ENCODE measurements around the gene C19orf85. TPM values are rescaled to one million over a fixed set of nuclear protein-coding genes. Genes with fewer than 3 reads are reported as not detected.

Gene C19orf85
- total RNA-seq, 4 donors from 2014 or later = not detected

DNA sequence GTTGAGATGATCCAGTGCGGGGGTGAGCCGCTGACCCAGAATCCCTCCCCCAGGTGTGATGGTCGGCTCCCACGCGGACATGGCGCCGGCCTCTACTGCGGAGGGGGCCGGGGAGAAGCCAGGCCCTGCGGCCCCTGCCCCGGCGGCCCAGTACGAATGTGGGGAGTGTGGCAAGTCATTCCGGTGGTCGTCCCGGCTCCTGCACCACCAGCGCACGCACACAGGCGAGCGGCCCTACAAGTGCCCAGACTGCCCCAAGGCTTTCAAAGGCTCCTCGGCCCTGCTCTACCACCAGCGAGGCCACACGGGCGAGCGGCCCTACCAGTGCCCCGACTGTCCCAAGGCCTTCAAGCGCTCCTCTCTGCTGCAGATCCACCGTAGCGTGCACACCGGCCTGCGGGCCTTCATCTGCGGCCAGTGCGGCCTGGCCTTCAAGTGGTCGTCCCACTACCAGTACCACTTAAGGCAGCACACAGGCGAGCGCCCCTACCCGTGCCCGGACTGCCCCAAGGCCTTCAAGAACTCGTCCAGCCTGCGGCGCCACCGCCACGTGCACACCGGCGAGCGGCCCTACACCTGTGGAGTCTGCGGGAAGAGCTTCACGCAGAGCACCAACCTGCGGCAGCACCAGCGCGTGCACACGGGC lies 16.7 kb upstream of the C19orf85 start:
- no peak overlapping the region for H3K4me3 ChIP-seq (ENCODE audit: low read depth, poor library complexity, severe bottlenecking)
- intact Hi-C loops (cut with DNase I; ENCODE audit: low total_unique reads) = no loop called here
- WGBS, 2 donors = 94 to 95% methylated on average over 27 to 41 of the region's 52 CpGs
- TF ChIP-seq, protein P1, sequence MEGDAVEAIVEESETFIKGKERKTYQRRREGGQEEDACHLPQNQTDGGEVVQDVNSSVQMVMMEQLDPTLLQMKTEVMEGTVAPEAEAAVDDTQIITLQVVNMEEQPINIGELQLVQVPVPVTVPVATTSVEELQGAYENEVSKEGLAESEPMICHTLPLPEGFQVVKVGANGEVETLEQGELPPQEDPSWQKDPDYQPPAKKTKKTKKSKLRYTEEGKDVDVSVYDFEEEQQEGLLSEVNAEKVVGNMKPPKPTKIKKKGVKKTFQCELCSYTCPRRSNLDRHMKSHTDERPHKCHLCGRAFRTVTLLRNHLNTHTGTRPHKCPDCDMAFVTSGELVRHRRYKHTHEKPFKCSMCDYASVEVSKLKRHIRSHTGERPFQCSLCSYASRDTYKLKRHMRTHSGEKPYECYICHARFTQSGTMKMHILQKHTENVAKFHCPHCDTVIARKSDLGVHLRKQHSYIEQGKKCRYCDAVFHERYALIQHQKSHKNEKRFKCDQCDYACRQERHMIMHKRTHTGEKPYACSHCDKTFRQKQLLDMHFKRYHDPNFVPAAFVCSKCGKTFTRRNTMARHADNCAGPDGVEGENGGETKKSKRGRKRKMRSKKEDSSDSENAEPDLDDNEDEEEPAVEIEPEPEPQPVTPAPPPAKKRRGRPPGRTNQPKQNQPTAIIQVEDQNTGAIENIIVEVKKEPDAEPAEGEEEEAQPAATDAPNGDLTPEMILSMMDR (IDR thresholded peaks at IDR 0.05) = no peak
- no peak for TF ChIP-seq POLR2A (IDR thresholded peaks at IDR 0.05)
- no peak for DNase-seq (ENCODE audit: low spot score in 2 of 2)

DNA sequence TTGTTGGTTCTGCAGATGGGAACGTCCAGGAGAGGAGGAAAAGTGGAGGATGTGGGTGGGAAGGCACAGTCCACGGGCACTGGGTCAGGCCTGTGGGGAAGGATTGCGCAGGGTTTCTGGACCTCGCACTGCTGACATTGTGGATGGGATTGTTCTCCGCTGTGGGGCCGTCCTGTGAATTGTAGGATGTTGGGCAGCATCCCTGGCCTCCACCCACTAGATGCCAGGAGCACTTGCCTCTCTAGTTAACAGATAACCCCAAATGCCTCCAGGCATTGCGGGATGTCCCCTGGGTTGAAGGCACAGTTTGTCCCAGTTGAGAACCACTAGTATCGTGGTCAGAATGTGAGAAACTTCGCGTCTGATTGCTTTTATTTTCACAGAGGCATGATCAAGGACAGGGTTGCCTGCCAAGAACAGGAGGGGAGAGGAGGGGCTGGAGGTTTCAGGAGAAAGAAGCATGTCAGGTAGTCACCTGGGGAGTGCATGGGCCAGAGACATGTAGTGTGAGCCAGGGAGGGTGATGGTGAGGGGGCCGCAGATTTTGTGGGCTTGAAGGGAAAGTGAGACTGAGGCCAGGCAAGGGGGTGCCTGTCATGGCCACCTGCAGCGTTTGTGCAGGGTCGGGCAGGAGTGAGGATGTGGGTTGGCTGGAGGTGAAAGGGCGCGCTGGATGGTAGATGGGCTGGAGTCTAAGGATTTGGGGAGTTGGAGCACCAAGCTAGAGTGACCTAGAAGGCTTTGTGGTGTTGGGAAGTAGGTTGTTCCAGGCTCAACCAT lies 15.1 kb upstream of the C19orf85 start:
- no peak for DNase-seq (ENCODE audit: low spot score in 2 of 2)
- 73 to 74% methylated on average over 15 of the region's 15 CpGs for WGBS, 2 donors
- no peak for TF ChIP-seq POLR2A (IDR thresholded peaks at IDR 0.05)
- TF ChIP-seq, protein P1 (IDR thresholded peaks at IDR 0.05) = no peak
- H3K4me3 ChIP-seq (ENCODE audit: low read depth, poor library complexity, severe bottlenecking) = no peak overlapping the region
- intact Hi-C loops (cut with DNase I; ENCODE audit: low total_unique reads) = no loop called here

DNA sequence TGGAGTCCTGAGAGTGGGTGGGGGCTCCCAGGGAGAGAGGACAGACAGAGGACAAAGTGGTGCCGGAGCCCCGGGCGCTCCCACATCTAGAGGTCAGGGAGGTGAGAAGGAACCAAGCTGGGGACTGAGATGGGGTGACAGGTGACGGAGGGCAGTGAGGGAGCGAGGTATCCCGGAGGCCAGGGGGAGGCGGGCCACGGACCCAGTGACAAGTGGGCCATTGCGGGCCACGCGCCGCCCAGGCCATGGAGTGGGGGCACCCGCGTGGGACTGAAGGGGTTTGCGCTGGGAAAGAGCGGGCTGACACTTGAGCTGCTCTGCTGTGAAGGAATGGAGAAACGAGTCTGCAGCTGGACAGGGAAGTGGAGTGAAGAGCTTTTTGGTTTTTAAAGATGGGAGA lies 14.5 kb upstream of the C19orf85 start:
- intact Hi-C loops (cut with DNase I; ENCODE audit: low total_unique reads) = no loop called here
- TF ChIP-seq POLR2A (IDR thresholded peaks at IDR 0.05) = no peak
- 89 to 90% methylated on average over 17 of the region's 17 CpGs for WGBS, 2 donors
- H3K4me3 ChIP-seq (ENCODE audit: low read depth, poor library complexity, severe bottlenecking) = no peak overlapping the region
- no peak for DNase-seq (ENCODE audit: low spot score in 2 of 2)

DNA sequence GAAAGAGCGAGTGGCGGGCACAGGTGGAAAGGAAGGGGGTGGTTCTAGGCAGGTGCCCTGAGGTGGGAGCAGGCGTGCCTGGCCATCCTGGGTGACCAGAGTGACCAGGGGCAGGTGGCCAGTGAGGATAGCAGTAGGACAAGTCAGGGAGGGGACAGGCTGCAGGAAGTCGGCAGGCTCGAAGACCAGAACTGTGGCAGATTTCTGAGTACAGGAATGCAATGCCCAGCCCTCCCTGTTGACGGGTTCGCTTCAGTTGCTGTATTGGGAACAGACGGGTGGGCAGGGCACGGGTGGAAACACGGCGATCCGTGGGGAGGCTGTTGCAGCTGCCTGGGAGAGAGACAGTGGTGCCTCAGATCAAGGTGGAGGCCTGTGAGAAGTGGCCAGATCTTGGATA lies 13.8 kb upstream of the C19orf85 start:
- intact Hi-C loops (cut with DNase I; ENCODE audit: low total_unique reads) = no loop called here
- no peak overlapping the region for H3K4me3 ChIP-seq (ENCODE audit: low read depth, poor library complexity, severe bottlenecking)
- no peak for DNase-seq (ENCODE audit: low spot score in 2 of 2)
- TF ChIP-seq POLR2A (IDR thresholded peaks at IDR 0.05) = no peak
- TF ChIP-seq, protein P1 (IDR thresholded peaks at IDR 0.05) = no peak
- WGBS, 2 donors = 81 to 82% methylated on average over 12 of the region's 12 CpGs

DNA sequence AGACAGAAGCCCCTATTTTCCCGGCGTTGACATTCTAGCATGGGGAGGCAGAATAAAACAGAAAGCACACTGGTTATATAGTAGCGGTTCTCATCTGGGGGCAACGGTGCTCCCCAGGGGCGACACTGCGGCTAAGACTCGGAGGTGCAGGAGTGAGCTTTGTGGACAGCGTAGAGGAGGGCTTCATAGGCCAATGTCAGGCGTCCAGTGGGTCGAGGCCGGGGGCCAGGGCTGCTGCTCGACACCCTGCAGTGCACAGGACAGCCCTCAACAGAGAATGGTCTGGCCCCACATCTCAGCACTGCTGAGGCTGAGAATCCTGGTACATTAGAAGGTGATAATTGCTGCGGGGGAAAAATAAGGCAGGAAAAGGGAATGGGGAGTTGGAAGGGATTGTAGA lies 13.4 kb upstream of the C19orf85 start:
- TF ChIP-seq, protein P1 (IDR thresholded peaks at IDR 0.05) = no peak
- no peak for TF ChIP-seq POLR2A (IDR thresholded peaks at IDR 0.05)
- H3K4me3 ChIP-seq (ENCODE audit: low read depth, poor library complexity, severe bottlenecking) = no peak overlapping the region
- intact Hi-C loops (cut with DNase I; ENCODE audit: low total_unique reads) = no loop called here
- no peak for DNase-seq (ENCODE audit: low spot score in 2 of 2)
- WGBS, 2 donors = 79 to 90% methylated on average over 13 of the region's 13 CpGs

DNA sequence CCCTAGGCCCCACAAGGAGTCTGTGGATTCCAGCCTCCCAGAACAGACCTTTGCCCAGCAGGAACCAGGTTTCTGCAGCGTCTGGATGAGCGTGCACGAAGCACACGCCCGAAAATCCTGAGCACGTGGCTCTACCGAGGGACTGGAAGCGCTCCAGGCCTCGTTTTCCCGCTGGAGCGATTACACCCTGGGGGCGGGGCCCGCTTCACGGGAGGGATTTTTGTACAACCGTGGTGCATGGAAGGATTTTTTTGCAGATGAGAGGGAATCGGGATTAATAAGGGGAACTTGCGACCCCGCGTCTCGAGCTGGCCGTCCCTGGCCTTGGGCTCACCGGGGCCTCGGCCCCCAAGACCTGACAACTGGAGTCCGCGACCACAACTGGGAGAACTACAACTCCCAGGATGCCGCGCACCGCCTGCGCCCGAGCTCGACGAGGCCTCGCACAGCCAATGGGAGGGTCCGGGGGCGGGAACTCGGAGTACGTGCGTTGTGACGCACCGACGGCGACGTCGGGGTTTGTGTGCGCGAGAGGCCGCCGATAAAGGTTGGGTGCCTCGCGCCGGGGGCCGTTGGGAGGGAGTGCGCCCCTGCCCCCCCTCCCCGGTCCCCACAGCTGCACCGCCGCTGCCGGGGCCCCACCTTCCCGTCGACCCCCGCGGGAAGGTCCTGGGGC lies 11.7 kb upstream of the C19orf85 start, which contains the start of gene ZNF628:
ZNF628 (plus strand) TSS at position 518 of the 676 bp plus-strand sequence. CDS start 3,294 bp downstream, outside the sequence.
- DNase-seq (ENCODE audit: low spot score in 2 of 2) = peak; percentile 98 to 100
- 0 to 1% methylated on average over 6 to 52 of the region's 61 CpGs for WGBS, 2 donors
- TF ChIP-seq POLR2A (IDR thresholded peaks at IDR 0.05) = no peak
- TF ChIP-seq, protein P1 (IDR thresholded peaks at IDR 0.05) = no peak
- intact Hi-C loops (cut with DNase I; ENCODE audit: low total_unique reads) = no loop called here
- peak within 1 kb of the TSS; percentile 39 for H3K4me3 ChIP-seq (ENCODE audit: low read depth, poor library complexity, severe bottlenecking)
